ENCODE measurements around the gene RDH16. TPM values are rescaled to one million over a fixed set of nuclear protein-coding genes. Genes with fewer than 3 reads are reported as not detected.
"Not testable (repeated sequence)": the region's sequence is repeated elsewhere in the genome, so short reads cannot be mapped to it uniquely, and the experiment has no call there.

Gene RDH16
- total RNA-seq, 1 donor = 0.09 TPM

DNA sequence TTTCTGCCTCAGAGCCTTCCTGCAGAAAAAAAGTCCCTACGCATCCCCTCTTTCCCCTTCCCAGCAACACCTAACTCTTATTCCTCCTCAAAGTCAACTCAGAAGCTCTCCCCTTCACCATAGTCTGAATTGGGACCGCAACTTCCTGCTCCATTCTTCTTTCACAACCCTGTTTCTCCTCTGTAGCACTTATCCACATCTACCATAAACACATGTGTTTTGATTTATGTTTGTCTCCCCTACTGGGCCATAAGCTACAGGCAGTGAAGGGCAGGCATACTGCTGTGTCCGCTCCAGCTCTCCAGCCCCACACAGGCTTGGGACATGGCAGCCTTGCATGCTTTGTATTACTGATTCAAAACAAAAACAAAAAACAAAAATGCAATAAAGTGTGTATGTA, 29.1 kb downstream of the RDH16 start:
- no peak overlapping the region for H3K4me3 ChIP-seq (ENCODE audit: low read depth, low read length)
- DNase-seq (ENCODE audit: low read depth) = no peak
- TF ChIP-seq, protein P1, sequence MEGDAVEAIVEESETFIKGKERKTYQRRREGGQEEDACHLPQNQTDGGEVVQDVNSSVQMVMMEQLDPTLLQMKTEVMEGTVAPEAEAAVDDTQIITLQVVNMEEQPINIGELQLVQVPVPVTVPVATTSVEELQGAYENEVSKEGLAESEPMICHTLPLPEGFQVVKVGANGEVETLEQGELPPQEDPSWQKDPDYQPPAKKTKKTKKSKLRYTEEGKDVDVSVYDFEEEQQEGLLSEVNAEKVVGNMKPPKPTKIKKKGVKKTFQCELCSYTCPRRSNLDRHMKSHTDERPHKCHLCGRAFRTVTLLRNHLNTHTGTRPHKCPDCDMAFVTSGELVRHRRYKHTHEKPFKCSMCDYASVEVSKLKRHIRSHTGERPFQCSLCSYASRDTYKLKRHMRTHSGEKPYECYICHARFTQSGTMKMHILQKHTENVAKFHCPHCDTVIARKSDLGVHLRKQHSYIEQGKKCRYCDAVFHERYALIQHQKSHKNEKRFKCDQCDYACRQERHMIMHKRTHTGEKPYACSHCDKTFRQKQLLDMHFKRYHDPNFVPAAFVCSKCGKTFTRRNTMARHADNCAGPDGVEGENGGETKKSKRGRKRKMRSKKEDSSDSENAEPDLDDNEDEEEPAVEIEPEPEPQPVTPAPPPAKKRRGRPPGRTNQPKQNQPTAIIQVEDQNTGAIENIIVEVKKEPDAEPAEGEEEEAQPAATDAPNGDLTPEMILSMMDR (IDR thresholded peaks at IDR 0.05; ENCODE audit: insufficient read depth, low read length) = no peak

DNA sequence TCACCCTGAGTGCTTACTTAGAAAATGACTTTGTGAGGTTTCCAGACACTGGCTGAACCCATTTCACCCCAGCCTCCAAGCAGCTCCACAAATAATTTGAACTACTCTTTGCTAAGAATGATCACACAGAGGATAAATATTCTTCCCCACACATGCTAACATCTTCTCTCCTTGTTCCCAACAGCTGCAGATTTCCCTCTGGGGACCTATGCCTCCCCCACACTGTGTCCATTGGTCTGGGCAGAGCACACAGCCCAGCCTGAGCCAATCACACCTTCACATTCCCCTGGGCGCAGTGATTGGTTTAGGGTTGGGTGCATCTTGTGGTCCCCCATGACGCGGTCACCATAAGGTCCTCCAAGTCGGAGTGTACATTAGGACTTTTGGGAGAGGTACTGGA, 30.1 kb downstream of the RDH16 start:
- TF ChIP-seq, protein P1 (IDR thresholded peaks at IDR 0.05; ENCODE audit: insufficient read depth, low read length) = no peak
- H3K4me3 ChIP-seq (ENCODE audit: low read depth, low read length) = no peak overlapping the region
- no peak for DNase-seq (ENCODE audit: low read depth)

DNA sequence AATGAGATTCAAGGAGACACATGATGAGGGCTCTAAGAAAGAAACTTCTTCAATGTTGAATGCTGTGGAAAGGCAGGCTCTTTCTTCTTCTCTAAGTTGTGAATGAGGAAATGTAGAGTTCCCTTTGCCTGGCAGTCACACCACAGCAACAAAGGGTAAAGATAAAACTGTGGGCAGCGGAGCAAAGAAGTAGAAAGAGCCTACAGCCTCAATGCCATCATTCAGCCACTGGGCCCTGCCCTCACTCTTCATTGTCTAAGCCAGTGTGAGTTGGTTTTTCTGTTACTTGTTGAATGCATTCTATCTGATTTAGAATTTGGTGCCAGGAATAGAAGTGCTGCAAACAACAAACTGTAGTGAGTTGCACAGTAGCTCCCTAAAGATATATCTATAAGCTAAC, 35.4 kb downstream of the RDH16 start:
- TF ChIP-seq, protein P1 (IDR thresholded peaks at IDR 0.05; ENCODE audit: insufficient read depth, low read length) = no peak
- DNase-seq (ENCODE audit: low read depth) = no peak
- no peak overlapping the region for H3K4me3 ChIP-seq (ENCODE audit: low read depth, low read length)

DNA sequence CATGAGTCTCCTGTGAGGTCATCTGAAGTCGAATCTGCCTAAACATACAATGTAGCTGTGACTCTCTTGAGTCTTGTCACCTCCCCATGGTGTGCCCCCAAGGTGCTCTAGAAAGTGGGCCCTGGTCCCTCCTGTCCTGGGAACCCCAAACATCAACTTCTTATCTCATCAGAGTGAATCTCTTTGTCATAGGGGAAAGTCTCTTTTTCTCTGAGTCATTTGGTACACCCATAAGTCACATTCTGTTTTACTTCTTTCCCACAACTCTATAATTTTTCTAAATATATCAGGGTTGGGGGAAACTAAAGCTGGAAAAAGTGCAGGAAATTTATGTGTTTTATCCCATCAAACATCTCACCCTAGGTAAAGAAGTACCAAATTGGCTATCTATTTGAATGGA, 36.1 kb downstream of the RDH16 start:
- no peak overlapping the region for H3K4me3 ChIP-seq (ENCODE audit: low read depth, low read length)
- TF ChIP-seq, protein P1 (IDR thresholded peaks at IDR 0.05; ENCODE audit: insufficient read depth, low read length) = no peak
- no peak for DNase-seq (ENCODE audit: low read depth)

DNA sequence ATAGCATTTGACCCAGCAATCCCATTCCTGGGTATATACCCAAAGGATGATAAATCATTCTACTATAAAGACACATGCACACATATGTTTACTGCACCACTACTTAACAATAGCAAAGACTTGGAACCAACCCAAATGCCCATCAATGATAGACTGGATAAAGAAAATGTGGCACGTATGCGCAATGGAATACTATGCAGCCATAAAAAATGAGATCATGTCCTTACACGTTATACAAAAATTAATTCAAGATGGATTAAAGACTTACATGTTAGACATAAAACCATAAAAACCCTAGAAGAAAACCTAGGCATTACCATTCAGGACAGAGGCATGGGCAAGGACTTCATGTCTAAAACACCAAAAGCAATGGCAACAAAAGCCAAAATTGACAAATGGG, 39.3 kb downstream of the RDH16 start:
- not testable (repeated sequence) for DNase-seq (ENCODE audit: low read depth); H3K4me3 ChIP-seq (ENCODE audit: low read depth, low read length)

DNA sequence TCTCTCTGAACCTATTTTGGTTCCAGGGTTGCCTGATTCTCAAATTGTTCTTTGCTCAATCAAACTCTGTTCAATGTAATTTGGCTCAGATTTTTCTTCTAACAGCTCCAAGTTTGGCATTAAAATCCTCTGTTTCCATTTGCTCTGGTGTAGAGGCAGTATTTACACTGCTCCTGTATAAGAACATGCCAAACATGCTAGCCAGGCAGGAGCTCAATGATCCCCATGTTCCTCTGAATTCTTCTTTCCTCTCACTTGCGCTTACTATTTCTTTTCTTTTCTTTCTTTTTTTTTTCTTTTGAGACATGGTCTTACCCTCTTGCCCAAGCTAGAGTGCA, 40.4 kb downstream of the RDH16 start:
- TF ChIP-seq, protein P1 (IDR thresholded peaks at IDR 0.05; ENCODE audit: insufficient read depth, low read length) = no peak
- H3K4me3 ChIP-seq (ENCODE audit: low read depth, low read length) = no peak overlapping the region
- no peak for DNase-seq (ENCODE audit: low read depth)

DNA sequence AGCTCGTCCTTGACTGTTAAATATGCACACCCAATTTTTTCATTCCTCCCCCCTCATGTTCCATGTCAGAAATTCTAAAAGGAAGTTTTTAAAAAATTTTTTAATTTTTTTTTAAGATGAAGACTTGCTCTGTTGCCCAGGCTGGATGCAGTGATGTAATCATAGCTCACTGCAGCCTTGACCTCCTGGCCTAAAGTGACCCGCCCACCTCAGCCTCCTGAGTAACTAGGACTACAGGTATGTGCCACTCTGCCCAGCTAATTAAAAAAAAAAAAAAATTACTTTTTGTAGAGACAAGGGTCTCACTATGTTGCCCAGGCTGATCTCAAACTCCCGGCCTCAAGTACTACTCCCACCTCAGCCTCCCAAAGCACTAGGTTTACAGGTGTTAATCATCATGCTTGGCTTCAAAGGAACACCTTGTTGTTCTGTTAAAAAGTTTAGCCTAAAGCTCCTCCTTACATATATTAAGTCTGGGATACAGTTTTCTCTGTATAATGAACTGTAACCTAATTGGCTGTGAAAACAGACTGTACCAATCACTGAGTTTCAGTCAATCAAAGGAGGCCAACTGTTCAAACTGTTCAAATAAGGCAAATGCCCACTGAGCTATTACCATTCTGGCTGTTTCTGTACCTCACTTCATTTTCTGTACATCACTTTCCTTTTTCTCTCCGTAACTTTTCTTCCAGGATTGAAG, 41.0 kb downstream of the RDH16 start:
- TF ChIP-seq, protein P1 (IDR thresholded peaks at IDR 0.05; ENCODE audit: insufficient read depth, low read length) = no peak
- no peak overlapping the region for H3K4me3 ChIP-seq (ENCODE audit: low read depth, low read length)
- no peak for DNase-seq (ENCODE audit: low read depth)

All from fibroblast of the aortic adventitia (primary cell).